HG02943 (cell line): ENCODE results near the gene AGO3.
"Not testable (repeated sequence)": the region's sequence is repeated elsewhere in the genome, so short reads cannot be mapped to it uniquely, and the experiment has no call there.

ENCODE experiments used
- ATAC-seq: cut with Tn5 transposase; IDR thresholded peaks from one replicate; pipeline ENCODE4 v1.9.1; 2021; ENCODE audit warnings: mild to moderate bottlenecking, low read depth, moderate library complexity; ENCODE audit not compliant: unreplicated experiment

The AGO3 gene

DNA sequence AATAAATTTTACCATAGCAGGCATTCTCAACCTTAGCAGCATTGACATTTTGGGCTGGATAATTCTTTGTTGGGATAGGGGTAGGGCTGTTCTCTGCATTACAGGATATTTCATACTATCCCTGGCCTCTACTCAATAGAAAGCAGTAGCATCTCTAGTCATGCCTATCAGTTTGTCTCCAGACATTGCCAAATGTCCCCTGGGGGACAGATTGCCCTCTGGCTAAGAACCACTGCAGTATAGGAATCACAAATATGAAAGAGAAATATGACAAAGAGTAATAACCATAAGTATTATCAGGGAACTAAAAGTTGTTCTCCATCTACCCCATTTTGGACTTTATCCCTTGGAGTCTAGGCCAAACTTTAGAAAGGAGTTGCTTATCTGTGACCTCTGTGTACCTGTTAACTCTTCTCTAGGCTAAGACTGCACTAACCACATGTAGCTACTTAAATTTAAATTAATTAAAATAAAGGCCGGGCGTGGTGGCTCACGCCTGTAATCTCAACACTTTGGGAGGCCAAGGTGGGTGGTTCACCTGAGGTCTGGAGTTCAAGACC, 76.1 kb downstream of the AGO3 start:
- no peak for ATAC-seq

DNA sequence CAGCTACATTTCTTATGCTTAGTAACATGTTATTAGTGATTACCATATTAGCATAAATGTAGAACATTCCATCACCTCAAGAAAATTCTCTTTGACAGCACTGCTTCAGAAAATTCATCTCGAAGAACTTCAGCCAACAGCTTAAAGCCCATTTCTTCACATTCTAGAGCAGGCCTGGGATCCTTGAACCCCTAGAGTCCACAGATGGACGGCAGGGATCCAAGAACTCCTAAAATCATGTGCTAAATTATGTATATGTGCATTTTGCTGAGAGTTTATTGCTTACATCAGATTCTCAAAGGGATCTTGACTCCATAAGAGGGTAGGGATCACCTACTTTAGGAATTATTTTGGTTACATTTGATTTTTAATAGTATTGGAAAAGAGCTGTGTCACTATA, 76.8 kb downstream of the AGO3 start:
- ATAC-seq: no peak

DNA sequence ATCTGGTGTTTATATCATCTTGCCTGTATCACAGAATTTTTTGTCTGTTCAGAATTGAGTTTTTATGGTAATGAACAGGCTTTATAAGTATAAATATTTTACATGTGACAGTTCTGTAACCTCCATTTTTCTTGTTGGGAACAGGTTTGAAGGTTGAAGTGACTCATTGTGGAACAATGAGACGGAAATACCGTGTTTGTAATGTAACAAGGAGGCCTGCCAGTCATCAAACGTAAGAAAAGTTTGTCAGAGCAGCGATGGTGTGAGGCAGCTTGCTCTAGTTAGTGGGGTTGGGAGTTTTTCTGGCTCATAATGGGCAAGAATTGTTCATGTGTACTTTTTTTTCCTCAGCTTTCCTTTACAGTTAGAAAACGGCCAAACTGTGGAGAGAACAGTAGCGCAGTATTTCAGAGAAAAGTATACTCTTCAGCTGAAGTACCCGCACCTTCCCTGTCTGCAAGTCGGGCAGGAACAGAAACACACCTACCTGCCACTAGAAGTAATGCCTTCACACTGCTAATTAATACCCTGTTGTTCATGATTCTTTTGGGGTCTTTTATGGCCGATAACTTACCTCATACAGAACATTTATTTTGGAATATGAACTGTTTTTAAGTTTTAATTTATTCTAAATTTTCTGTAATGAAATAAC, 77.8 kb downstream of the AGO3 start:
- ATAC-seq: no peak

DNA sequence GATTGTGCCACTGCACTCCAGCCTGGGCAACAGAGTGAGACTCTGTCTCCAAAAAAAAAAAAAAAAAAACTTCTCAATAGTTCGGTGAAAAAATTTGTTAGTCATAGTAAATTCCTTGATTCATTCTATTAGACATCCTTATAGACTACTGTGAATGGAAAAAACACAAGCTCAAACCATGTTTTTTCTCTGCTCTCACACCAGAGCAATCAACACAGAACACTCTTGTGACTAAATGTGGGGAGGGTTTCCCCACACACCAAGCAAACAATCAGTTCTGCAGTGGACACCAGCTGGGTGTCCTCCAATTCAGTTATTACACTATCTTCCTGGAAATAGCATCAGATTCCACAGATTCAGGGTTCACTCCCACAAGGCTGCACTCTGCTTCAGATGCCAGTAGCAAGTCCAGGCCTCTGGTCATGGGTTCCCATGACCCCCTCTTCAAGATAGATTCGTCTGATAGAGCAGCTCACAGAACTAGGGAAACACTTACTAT, 83.9 kb downstream of the AGO3 start:
- no peak for ATAC-seq

DNA sequence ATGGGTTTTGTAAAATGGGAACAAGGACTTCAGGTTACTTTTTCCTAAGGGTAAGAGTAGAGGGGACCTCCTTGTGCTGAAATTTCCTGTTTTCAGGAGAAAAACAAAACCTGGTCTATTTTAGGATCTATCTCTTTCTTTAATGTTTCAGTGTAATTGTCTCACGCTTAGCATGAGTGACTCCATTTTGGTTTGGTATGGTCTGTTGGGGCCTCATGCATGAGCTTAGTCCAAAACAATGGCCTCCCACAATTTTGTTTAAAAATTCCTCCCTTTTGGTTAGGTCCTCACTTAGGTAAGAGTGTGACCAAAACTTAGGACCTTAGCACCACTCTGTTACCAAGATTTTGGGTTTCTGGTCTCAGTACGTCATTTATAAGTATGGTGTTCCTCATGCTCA, 85.8 kb downstream of the AGO3 start:
- no peak for ATAC-seq

DNA sequence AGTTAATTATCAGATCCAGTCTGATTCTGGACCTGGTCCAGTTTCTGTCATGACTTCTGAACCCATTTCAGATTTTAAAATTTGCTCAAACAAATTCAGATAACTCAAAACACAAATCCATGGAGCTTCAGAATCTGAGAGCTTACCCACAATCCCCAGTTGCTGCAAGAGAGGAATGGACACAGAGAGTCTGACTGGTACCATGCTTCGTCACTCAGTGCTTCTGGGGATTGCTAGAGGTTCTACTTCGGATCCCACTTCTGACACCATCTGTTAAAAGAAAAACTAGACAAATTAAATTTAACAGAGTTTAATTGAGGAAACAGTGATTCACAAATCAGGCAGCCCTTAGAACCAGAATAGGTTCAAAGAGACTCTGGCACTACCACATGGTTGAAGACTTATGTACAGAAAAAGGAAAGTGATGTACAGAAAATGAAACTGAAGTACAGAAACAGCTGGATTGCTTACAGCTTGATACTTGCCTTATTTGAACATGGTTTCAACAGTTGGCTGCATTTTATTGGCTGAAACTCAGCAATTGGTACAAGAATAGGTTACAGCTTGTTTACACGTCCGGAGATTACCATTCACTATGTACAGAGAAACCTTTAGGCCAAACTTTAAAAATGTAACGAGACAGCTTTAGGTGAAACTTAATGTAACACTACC, 92.3 kb downstream of the AGO3 start:
- no peak for ATAC-seq

DNA sequence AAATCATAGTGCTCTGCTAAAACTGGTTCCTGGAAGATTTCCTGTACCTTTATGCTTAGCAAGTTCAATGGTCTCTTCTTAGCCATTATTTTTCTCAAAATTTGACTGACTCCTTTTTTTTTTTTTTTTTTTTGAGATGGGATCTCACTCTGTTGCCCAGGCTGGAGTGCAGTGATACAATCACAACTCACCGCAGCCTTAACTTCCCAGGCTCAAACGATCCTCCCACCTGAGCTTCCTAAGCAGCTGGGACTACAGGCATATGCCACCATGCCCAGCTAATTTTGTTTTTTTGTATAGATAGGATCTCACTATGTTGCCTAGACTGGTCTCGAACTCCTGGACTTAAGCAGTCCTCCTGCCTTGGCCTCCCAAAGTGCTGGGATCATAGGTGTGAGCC, 93.1 kb downstream of the AGO3 start:
- not testable (repeated sequence) for ATAC-seq

DNA sequence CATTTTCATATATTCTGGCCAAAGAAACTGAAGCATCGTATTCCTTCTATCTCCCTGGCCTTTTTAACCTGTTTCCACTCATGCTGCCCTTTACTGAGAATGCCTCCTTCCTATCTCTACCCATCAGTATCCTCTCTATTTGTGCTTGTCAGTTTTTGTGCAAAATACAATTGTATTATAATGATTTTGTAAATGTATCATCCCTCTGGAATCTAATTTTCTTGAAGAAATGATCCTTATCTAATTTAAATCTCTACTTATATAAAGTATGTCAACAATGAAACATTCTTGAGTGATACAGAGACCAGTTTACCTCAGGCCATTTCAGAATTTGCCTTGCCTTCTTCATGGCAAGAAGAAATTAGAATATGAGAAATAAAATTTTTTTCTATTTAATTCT, 93.9 kb downstream of the AGO3 start:
- no peak for ATAC-seq

DNA sequence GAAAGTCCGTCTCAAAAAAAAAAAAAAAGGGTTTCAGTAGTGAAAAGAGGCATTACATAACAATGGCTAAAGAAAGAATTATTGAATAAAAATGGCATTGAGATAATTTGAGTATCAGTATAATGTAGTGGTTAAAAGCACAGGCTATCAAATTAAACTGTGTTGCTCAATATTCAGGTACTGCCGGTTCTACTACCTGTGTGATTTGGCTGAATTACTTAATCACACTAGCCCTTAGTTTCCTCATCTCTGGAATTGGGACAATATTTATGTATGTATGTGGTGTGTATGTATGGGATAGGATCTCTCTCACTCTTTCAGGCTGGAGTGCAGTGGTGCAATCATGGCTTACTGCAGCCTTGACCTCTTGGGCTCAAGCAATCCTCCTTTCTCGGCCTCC, 96.9 kb downstream of the AGO3 start:
- ATAC-seq: no peak

DNA sequence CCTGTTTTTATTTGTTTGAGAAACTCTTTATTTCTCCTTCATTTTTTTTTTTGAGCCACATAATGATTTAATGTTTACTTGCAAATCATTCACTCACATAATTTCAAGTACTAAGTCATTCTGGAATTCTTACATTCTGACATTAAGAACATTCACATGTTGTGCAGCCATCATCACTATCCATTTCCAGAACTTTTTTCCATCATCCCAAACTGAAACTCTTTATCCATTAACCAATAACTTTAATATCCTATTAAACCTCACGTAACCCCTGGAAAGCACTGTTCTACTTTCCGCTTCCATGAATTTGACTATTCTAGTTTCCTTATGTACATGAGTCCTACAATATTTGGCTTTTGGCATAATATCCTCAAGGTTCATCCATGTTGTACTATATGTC, 100.5 kb downstream of the AGO3 start:
- ATAC-seq: no peak

DNA sequence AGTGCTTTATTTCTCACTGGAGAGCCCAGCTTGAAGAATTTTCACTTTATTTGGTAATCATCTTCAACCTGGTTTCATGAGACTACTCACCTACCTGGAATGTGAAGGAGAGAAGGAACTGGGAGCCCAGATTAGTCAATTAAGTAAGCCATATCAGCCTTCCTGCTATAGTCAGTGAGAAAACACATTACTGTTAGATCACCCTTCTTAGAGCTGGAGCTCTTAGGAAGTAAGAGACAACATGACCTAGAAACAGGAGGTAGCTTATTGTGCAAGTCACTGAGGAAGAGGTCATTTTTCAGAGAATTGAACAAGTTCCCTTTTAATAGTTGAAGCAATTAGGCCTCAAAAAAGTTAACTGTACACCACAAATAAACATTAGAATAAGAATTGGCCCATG, 103.8 kb downstream of the AGO3 start:
- ATAC-seq: no peak

DNA sequence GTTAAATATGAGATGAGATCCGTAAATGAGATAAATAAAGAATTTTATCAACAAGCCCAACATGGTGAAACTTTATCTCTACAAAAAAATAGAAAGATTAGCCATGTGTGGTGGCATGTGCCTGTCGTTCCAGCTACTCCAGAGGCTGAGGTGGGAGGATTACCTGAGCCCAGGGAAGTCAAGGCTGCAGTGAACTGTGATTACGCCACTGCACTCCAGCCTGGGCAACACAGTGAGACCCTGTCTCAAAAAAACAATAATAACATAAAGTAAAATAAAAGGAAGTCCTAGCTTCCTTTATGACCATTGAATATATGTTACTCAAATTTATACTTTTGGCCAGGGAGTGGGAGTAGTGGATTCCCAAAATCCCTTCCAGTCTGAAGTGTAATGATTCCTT, 104.2 kb downstream of the AGO3 start:
- no peak for ATAC-seq

DNA sequence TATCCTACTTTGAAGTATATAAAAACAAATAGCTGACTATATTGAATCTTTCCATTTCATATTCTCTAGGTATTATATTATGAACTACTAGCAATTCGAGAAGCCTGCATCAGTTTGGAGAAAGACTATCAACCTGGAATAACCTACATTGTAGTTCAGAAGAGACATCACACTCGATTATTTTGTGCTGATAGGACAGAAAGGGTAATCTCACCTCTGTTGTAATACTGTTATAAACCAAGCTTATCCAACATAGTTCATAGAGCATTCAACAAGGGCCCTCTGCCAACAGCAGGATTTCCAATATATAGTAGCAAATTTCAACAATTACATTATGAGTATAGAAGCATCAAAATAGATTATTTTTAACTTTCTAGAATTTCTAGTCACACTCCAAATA, 109.3 kb downstream of the AGO3 start:
- no peak for ATAC-seq

DNA sequence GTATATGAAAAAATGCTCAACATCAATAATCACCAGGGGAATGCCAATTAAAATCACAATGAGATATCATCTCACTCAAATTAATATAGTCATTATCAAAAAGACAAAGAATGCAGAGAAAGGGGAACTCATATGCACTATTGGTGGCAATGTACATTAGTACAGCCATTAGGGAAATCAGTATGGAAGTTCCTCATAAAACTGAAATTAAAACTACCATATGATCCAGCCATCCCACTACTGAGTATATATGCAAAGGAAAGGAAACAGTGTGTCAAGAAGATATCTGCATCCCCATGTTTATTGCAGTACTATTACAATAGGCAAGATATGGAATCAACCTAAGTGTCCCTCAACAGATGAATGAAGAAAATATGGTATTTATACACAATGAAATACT, 120.9 kb downstream of the AGO3 start:
- no peak for ATAC-seq

DNA sequence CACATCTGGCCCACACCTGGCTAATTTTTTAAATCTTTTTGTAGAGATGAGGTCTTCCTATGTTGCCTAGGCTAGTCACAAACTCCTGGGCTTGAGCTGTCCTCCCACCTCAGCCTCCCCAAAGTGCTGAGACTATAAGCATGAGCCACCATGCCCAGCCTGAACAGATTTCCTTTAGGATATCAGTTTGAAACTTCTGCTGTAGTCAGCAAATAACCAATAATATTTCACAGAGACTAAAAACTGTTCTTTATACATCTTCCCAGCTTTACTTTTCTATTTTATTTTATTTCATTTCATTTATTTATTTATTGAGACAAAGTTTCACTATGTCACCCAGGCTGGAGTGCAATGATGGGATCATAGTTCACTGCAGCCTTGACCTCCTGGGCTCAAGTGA, 123.1 kb downstream of the AGO3 start:
- ATAC-seq: no peak

DNA sequence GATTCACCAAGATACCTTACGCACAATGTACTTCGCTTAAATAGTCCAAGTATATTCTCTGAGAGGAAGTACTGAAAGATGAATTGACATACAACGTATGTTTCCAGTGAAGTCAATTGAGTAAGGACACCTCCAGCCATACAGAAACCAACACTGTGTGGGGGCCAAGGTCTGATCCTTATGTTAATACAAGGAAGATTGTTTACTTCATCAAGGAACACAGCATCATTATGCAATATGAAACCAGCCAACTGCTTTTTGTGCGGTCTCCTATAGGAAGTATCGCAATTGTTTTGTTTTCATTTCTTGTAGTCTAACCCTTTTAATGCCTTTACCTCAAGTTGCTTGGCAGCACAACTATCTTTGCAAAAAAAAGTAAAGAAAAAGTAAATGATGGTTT, 124.8 kb downstream of the AGO3 start:
- ATAC-seq: no peak

DNA sequence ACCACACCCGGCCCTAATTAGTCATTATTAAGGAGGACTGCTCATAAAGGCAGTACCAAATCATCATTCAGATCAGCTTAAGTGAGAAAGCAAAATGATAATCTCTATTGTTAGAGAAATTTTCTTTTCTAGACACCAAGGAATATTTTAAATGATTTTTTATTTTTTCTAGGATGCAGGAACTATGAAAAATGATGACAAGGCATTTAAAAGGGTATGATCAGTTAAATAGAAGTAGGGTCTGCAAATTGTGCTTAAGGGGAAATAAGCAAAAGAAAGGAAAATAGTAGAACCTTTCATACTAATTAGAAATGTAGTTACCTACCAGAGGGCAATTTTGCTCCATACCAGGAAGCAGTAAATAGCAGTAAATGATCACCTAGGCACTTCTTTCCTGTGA, 131.4 kb downstream of the AGO3 start:
- ATAC-seq: no peak

DNA sequence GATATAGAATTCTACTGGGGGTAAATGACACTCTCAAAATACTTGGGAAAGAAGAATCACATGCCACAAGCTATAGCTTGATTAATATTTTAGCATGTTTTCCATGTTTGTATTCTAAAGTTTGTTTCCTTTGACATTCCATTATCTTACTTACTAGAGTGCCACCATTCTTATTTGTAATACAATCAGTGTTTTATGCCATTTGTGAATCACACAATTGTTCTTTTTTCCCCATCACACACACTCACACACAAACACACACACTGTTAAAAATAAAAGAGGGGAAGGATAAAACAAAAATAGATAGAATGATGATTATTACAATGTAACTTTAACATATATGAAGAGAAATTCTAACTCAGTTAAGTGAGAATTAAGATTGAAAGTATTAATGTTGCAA, 137.0 kb downstream of the AGO3 start:
- ATAC-seq: no peak

DNA sequence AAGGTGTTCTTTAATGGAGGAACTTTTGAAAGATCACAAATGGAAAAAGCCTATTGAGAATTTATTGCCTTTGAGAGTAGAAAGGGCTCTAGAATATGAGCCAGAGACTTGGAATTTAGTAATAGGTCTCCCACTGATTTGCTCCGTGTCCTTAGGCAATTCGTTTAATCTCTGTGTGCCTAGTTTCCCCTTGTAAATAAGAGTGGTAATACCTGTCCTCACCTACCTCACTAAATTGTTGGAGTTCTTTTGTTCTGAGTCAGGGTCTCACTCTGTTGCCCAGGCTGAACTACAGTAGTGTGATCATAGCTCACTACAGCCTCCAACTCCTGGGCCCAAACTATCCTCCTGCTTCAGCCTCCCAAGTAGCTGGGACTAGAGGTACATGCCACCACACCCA, 138.0 kb downstream of the AGO3 start:
- ATAC-seq: no peak

DNA sequence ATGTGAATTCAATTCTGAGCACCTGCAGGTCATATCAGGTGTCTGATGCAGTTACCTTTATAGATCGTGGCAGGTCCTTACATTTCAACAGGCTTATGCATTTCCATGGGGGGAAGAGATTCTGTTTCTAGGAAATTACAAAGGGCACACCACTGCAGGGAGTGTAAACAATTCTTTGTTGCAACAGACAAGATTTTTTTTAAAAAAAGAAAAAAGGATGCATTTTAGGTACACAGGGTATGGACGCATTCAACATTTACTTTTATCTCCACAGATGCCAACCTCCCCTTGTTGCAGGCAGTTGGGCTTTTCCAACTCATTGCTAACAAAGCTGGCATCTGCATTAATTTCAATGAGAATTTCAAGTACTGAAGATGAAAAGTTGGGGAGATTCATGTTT, 139.4 kb downstream of the AGO3 start:
- ATAC-seq: no peak

DNA sequence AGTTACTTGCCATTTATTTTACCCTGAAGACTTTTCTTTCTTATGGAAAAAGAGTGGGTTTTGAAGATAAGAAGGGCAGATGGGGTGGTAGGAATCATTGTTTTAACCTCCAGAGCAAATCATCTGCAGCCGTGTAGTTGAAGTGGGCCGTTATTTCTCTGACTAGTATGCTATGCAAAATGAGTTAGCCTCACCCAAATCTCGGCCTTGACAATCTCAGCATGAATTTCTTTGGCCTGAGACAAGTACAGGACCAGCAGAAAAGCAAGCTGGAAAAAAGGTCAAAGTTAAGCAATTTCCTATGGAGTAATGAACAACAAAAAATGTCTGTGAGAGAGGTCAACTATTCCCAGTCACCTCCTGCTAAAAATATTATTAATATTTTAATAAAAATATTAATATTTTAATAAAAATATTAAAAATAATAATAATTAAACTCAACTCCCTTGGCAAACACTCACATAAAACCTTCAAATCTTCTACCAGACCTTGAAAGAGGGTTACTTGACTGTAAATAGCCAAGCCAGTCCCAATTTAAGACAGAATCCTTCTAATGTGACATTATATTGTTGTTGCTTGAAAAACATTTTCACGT, 146.2 kb downstream of the AGO3 start:
- ATAC-seq: no peak

DNA sequence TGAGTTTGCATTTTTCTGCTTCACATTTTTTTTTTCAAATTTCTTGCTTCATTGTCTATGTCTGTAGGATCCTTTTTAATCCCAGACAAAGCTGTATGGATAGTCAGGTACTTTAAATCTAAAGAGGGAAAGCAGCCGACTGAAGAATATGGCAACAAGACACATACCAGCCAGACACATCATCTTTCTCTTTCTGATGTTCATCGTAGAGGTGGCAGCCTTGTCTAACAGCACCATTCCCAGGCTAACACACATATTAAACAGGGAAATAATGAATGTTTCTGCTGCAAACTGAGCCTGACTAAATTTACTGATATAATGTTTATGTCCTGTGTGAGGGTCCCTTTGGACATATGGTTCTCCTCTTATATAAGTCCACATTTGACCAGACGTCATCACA, 149.3 kb downstream of the AGO3 start:
- no peak for ATAC-seq
